ENCODE data around the gene FCRLB. TPM values are rescaled to one million over a fixed set of nuclear protein-coding genes. Genes with fewer than 3 reads are reported as not detected.
A peak's percentile ranks its signal among the peaks of the same experiment; 100 is the strongest.

FCRLB gene
- polyA plus RNA-seq, 4 donors, result 3.6 to 6.8 (median 5.0) TPM

GRCh38 chr1:161718559-161719324 lies 2.6 kb upstream of the FCRLB start:
- no peak for DNase-seq (ENCODE audit: low read depth in 4 of 4, low spot score in 3 of 4)

- DNase-seq (ENCODE audit: low read depth in 4 of 4, low spot score in 3 of 4), result no peak
Observed at GRCh38 chr1:161719325-161719611, 2.1 kb upstream of the FCRLB start.

DNA sequence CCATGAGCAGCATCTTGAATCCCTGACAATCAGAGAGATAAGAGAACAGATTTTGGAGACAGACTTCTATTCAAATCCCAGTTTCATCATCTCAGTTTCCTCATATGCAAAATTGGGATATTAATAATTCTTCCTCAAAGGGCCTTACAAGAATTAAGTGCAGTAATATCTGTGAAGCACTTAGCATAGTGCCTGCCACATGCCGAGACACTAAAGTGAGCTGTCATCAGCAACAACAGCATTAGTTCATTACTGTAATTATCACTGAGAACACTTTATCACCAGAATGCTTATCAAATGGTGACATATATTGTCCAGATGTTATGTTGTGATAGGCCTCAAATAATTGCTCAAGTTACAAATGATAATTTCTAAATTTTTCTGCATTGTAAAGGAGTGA lies 922 bp upstream of the FCRLB start:
- DNase-seq (ENCODE audit: low read depth in 4 of 4, low spot score in 3 of 4), result no peak

- DNase-seq (ENCODE audit: low read depth in 4 of 4, low spot score in 3 of 4), result no peak
Observed at GRCh38 chr1:161721738-161722343, 497 bp downstream of the FCRLB start.

- no peak for DNase-seq (ENCODE audit: low read depth in 4 of 4, low spot score in 3 of 4)
Observed at GRCh38 chr1:161722406-161722805, 1.1 kb downstream of the FCRLB start.

DNA sequence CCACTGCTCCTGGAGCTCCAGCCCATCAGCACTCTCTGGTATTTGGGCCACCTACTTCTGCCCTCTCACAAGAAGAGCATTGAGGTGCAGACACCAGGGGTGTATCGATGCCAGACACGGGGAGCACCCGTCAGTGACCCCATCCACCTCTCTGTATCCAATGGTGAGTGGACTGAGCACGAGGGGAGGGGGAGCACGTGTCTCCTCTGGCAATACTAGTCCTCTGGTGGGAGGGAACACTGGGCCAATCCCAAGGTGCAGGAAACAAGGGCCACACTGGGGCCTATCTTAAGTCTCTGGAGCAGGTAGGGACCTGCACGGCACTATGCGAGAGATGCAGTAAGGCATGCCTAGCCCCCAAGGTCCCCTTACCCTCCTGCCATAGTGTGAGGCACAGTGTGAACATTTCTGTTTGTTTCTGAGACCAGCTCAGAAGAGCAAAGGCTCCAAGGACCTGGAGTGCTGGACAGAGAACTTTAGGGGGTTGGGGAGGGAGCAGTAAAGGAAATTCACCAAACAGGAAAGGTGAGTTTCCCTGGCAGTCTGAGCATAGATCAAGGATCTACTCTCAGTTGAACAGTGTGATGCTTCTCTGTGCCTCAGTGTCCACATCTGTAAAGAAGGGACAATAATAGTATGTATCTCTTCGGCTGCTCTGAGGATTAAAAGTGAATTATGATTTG lies 2.3 kb downstream of the FCRLB start:
- DNase-seq (ENCODE audit: low read depth in 4 of 4, low spot score in 3 of 4), result no peak

DNA sequence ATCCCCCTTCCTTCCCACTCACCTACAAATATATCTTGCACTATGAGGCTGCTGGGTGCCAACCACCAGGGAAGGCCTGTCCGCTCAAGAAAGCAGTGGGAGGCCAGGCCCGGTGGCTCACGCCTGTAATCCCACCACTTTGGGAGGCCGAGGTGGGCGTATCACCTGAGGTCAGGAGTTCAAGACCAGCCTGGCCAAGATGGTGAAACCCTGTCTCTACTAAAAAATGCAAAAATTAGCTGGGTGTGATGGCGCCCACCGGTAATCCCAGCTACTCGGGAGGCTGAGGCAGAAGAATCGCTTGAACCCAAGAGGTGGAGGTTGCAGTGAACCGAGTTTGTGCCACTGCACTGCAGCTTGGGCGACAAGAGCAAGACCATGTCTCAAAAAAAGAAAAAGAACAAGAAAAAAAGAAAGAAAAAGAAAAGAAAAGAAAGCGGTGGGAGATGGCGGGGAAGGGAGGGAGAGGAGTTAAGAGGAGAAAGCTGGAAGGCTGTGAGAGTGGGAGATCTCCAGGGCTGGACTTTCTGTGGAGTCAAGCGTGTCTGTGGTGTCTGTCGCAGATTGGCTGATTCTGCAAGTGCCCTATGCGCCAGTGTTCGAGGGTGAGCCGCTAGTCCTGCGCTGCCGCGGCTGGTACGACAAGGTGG lies 4.0 kb downstream of the FCRLB start:
- DNase-seq (ENCODE audit: low read depth in 4 of 4, low spot score in 3 of 4), result peak in 1 of 4 donors; percentile 22

DNA sequence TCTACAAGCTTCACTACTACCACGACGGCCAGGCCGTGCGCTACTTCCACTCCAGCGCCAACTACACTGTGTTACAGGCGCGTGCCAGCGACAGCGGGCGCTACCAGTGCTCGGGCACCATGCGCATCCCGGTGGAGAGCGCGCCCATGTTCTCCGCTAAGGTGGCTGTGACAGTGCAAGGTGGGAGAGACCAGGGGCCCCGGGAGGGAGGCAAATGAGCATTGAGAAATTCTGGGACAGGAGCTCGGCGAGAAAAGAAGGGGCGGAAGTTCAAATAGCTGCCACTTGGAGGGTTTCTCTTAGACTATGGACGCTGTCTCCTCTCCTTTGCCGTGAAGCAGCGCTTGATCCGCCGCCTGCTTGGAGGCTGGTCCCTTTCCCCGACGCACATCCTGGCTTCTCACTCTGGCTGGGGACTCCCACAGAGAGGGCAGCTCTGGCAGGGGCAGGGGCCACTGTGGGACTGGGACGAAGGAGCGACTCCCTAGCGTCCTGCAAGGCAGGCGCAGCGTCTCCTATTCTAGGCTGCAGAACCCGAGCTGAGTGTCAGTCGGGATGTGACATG lies 4.6 kb downstream of the FCRLB start:
- DNase-seq (ENCODE audit: low read depth in 4 of 4, low spot score in 3 of 4), result peak in 1 of 4 donors; percentile 65

DNA sequence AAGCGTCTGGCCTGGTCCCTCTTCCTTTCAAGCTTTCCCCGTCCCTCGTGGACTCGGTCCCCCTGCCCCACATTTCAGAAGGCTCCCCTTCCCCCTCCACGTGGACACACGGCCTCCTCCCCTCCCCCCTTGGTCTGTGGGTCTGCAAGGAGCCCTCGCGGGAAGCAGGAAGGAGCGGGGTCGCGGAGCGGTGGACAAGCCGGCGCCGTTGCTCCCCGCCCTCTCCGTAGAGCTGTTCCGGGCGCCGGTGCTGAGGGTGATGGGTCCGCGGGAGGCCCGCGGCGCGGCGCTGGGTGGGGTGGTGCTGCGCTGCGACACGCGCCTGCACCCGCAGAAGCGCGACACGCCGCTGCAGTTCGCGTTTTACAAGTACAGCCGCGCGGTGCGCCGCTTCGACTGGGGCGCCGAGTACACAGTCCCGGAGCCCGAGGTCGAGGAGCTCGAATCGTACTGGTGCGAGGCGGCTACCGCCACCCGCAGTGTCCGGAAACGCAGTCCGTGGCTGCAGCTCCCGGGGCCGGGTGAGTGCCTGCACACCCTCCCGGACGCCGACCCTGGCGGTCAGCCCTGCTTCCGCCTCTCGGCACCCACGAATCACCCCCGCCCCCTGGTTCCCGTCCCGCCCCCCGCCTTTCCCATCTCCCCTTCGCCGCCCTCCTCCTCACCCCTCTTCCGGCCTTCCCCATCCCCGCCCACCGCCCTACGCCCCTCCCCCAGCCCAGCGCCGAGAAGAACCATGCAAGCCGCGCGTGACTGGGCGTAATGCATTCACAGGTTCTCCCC lies 5.3 kb downstream of the FCRLB start:
- peak; percentile 72 to 83 (median 78) for DNase-seq (ENCODE audit: low read depth in 4 of 4, low spot score in 3 of 4)

DNA sequence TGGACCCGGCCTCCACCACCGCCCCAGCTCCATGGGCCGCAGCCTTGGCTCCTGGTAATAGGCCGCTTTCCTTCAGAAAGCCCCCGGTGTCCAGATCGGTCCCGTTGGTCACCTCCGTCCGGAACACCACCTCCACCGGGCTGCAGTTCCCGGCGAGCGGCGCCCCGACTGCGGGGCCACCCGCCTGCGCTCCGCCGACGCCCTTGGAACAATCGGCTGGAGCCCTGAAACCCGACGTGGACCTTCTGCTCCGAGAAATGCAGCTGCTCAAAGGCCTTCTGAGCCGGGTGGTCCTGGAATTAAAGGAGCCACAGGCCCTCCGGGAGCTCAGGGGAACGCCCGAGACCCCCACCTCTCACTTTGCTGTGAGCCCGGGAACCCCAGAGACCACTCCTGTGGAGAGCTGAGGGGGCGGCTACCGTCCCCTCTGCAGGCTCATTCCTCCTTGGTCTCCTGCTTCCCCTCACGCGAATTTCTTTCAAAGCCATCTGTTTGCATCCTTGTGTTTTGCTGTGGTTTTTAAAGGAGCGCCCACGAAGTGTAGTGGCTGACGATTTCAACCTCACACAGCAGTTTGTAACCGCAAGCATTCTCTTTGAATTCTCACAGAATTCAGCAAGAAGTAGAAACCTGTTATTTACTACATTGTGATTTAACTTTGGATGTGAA lies 6.0 kb downstream of the FCRLB start:
- DNase-seq (ENCODE audit: low read depth in 4 of 4, low spot score in 3 of 4), result no peak

DNA sequence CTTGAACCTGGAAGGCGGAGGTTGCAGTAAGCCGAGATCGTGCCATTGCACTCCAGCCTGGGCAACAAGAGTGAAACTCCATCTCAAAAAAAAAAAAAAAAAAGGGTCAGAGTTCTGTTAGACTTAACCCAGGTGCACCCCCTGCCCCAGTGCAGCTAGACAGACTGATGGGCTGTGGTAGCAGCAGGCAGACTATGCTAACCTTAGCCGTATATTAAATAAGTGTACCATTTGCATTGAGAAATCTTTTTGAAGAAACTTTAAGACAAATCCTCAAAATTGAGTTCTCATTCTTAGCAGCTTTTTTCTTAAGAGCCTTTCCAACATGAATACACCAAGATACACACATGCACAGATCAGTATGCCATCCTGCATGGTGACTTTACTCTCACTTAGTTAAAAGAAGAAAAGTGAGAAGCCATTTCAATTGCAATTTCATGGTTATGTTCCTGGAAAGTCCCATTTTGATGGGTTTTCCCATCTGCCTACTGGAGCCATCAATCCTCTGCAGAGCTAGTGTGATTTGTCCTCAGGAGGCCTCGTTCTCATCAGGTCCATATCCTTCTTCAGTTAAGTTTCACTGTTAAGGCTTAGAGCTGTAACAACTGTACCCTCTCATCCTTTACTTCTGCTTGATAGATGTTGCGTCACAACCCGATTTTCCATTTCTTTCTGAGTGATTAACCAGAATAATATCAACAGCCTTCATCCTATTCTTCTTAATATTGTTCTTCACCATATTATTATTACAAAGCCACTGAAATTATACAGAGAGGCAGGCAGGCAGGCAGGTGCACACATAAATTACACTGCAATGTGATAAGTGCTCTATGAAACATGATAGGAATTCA lies 7.3 kb downstream of the FCRLB start:
- DNase-seq (ENCODE audit: low read depth in 4 of 4, low spot score in 3 of 4), result no peak

- DNase-seq (ENCODE audit: low read depth in 4 of 4, low spot score in 3 of 4), result no peak
Observed at GRCh38 chr1:161730050-161730564, 8.8 kb downstream of the FCRLB start.

DNA sequence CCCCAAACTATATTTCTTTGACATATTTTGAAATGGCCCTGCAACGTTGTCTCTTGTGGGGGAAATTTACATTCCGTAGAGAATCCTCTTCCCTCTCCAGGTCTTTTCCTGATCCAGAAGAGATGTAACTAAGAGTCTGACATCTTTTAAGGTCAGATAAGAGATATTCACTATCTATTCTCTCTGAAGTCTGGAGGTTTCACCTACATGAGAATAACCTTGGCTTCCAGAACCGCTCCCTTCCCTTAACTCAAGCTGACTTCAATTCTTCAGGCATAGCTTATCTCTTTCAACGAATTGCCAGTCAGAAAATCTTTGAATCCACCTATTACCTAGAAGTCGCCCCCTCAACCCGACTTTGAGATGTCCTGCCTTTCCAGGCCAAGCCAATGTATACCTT lies 9.9 kb downstream of the FCRLB start:
- no peak for DNase-seq (ENCODE audit: low read depth in 4 of 4, low spot score in 3 of 4)

DNA sequence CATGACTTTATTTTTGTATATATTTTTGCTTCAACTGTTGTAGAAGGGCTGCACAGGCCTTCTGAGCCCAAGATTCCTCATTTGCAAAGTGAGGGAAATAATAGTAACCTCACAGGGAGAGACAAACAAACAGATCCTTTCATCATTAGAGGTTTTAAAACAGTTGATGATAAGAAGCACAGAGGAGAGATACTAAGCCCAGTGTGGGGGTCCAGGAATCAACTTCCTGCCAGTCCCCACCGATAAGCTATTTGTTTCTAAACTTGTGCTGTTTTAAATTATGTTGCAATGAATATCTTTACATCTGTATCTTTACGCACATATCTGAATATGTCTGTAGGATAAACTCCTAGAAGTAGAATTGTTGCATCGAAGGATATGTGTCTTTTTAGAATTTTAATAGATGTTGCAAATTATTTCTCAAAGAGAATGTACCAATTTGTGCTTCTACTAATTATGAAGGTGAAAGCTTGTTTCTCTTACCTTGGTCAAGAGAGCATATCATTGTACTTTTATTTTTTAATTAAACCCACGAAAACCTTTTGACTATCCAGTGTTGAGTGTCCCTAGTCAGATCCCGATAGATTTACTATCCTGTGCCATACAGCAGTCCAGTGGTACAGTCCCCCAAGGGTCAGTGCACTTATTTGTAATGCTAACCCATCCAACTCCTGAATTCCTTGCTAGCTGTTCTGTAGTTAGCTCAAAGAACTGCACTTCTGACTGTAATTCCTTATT lies 10.8 kb downstream of the FCRLB start:
- no peak for DNase-seq (ENCODE audit: low read depth in 4 of 4, low spot score in 3 of 4)

- no peak for DNase-seq (ENCODE audit: low read depth in 4 of 4, low spot score in 3 of 4)
Observed at GRCh38 chr1:161733526-161733925, 12.2 kb downstream of the FCRLB start.

DNA sequence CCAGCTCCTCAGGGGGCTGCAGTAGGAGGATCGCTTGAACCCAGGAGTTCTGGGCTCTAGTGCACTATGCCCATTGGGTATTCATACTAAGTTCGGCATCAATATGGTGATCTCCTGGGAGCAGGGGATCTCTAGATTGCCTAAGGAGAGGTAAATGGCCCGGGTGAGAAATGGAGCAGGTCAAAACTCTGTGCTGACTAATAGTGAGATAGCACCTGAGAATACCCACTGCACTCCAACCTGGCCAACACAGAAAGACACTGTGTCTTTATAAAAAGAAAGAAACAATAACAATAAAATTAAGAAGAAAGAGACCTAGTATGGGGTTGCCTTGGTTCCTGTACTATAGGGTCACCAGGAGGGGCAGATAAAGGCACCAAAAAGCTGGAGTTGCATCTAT lies 14.5 kb downstream of the FCRLB start:
- no peak for DNase-seq (ENCODE audit: low read depth in 4 of 4, low spot score in 3 of 4)

DNA sequence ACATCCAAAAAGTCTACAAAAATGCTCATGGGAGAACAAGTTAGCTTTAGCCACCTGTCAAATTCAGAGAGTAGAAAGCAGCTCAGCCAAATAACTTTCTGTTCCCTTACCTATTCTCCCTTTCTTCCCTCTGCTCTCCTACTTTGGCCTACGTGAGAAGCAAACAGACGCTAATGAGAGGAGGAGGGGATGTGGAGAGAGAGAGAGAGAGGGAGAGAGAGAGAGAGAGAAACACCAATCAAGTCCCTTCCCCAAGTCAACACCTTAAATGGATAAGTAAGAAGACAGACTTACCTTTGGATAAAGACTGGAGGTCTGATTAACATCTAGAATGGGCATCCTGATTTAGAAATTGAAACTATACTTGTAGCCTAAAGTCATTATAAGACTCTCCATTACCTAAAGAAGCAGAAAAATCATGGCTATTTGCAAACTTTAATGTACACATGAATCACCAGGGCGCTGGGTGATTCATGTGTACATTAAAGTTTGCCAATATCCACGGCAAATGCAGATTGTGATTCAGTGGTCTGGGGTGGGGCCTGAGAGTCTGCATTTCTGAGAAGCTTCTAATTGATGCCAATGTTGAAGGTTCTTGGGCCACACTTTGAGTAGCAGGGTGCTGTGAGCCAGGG lies 15.1 kb downstream of the FCRLB start:
- no peak for DNase-seq (ENCODE audit: low read depth in 4 of 4, low spot score in 3 of 4)

- DNase-seq (ENCODE audit: low read depth in 4 of 4, low spot score in 3 of 4), result no peak
Observed at GRCh38 chr1:161737625-161738024, 16.3 kb downstream of the FCRLB start.

Data from right renal pelvis (tissue), 4 donors.